HPDE6-E6E7 (cell line): ENCODE data around the gene ARID3A.

ENCODE experiments used
- DNase-seq: peaks from one replicate; pipeline ENCODE4 v3.0.0; 2011; ENCODE audit warnings: missing footprints; ENCODE audit errors: extremely low spot score

The ARID3A gene

GRCh38 chr19:1004204-1004802, 78.5 kb downstream of the ARID3A start:
- no peak for DNase-seq

- no peak for DNase-seq
Measured at GRCh38 chr19:1004803-1005664, 79.2 kb downstream of the ARID3A start.

GRCh38 chr19:1006711-1007398, 81.0 kb downstream of the ARID3A start:
- DNase-seq = no peak

GRCh38 chr19:1007399-1008251, 81.8 kb downstream of the ARID3A start:
- no peak for DNase-seq

GRCh38 chr19:1008268-1009040, 82.6 kb downstream of the ARID3A start:
- no peak for DNase-seq

GRCh38 chr19:1009041-1009980, 83.5 kb downstream of the ARID3A start:
- no peak for DNase-seq

- no peak for DNase-seq
Measured at GRCh38 chr19:1009981-1010538, 84.2 kb downstream of the ARID3A start.

- DNase-seq = no peak
Measured at GRCh38 chr19:1010586-1011510, 85.0 kb downstream of the ARID3A start.

- no peak for DNase-seq
Measured at GRCh38 chr19:1011831-1012333, 86.0 kb downstream of the ARID3A start.

- DNase-seq = no peak
Measured at GRCh38 chr19:1012334-1012733, 86.5 kb downstream of the ARID3A start.

GRCh38 chr19:1013218-1013617, 87.4 kb downstream of the ARID3A start:
- DNase-seq = no peak

- no peak for DNase-seq
Measured at GRCh38 chr19:1014161-1015060, 88.6 kb downstream of the ARID3A start.

- DNase-seq = no peak
Measured at GRCh38 chr19:1015061-1015781, 89.4 kb downstream of the ARID3A start.

- DNase-seq = no peak
Measured at GRCh38 chr19:1015782-1016646, 90.2 kb downstream of the ARID3A start.

- no peak for DNase-seq
Measured at GRCh38 chr19:1016647-1017114, 90.8 kb downstream of the ARID3A start.
